Spleen (tissue), 11 donors: ENCODE results near the gene CYB5A. TPM values are rescaled to one million over a fixed set of nuclear protein-coding genes. Genes with fewer than 3 reads are reported as not detected.
A peak's percentile ranks its signal among the peaks of the same experiment; 100 is the strongest.

ENCODE experiments used
- DNase-seq: peaks from one replicate; pipeline ENCODE4 v3.0.0-alpha.2; 2020
- H3K27ac ChIP-seq, 8 donors: fragments of 200-600 bp; sonication (generic) in 7 of 8; 1 replicate in 4 of 8; 2 replicates in 4 of 8; pipeline versions ENCODE4 v1.5.0 to v1.8.0; 2016 to 2021; ENCODE audit warnings: inconsistent platforms in 4 of 8, mild to moderate bottlenecking in 4 of 8, moderate library complexity in 1 of 8
- H3K27me3 ChIP-seq, 7 donors: fragments of 200-600 bp; sonication (generic) in 6 of 7; replicated peaks in 1 of 7; 1 replicate in 4 of 7; 2 replicates in 3 of 7; pipeline versions ENCODE4 v1.5.0 to v1.8.0; 2016 to 2021; ENCODE audit warnings: inconsistent platforms in 3 of 7, mild to moderate bottlenecking in 1 of 7
- H3K36me3 ChIP-seq, 6 donors: fragments of 200-600 bp; sonication (generic) in 5 of 6; 1 replicate in 4 of 6; 2 replicates in 2 of 6; pipeline versions ENCODE4 v1.5.0 to v1.8.0; 2016 to 2021; ENCODE audit warnings: inconsistent platforms in 2 of 6
- H3K4me1 ChIP-seq, 6 donors: fragments of 200-600 bp; sonication (generic) in 5 of 6; 1 replicate in 3 of 6; 2 replicates in 3 of 6; pipeline versions ENCODE4 v1.5.0 to v1.8.0; 2016 to 2021; ENCODE audit warnings: inconsistent platforms in 3 of 6
- H3K4me3 ChIP-seq, 8 donors: fragments of 200-600 bp; sonication (generic) in 7 of 8; 1 replicate in 4 of 8; 2 replicates in 4 of 8; pipeline versions ENCODE4 v1.5.0 to v1.8.0; 2016 to 2021; ENCODE audit warnings: inconsistent platforms in 4 of 8, mild to moderate bottlenecking in 4 of 8, moderate library complexity in 2 of 8
- H3K9me3 ChIP-seq, 8 donors: fragments of 200-600 bp; sonication (generic) in 7 of 8; 1 replicate in 4 of 8; 2 replicates in 4 of 8; pipeline versions ENCODE4 v1.5.0 to v1.8.0; 2016 to 2021; ENCODE audit warnings: inconsistent platforms in 4 of 8
- POLR2A ChIP-seq, 3 donors: fragments of 450-650 bp; IDR thresholded peaks; one replicate each; pipeline ENCODE4 v1.5.1; 2017; ENCODE audit warnings: antibody characterized with exemption in 3 of 3, mild to moderate bottlenecking in 1 of 3
- POLR2AphosphoS5 ChIP-seq, 3 donors: sonication (generic); formaldehyde crosslinking; IDR thresholded peaks; one replicate each; pipeline ENCODE4 v1.5.1; 2017; ENCODE audit warnings: antibody characterized with exemption in 3 of 3
- WGBS, 5 donors: extraction: QIAGEN DNeasy Blood & Tissue Kit in 3 of 5; methylation state at CpG; one replicate each; pipeline versions ENCODE4 v1.1.5 to v1.1.7; 2013 to 2018; 5-methylcytosine and 5-hydroxymethylcytosine counted together
- intact Hi-C: fragments of 100-400 bp; cut with DNase I; formaldehyde crosslinking; loops from one replicate; pipeline ENCODE4 v1.15.0; 2023; ENCODE audit warnings: low total_unique reads
- polyA plus RNA-seq, 3 donors: library from polyadenylated mRNA; stranded (reverse); fragments of 200-250 nt; gene quantifications; one replicate each; pipeline ENCODE4 v1.2.1, GENCODE V29; 2013
- total RNA-seq, 7 donors: library from RNA; depleted of rRNA in 3 of 7; stranded (reverse); fragments of >200 nt in 3 of 7; fragmentation: NEBNext Ultra II Directional in 4 of 7; extraction: Animal tissue kit (Norgen Biotek cat#: 25700) in 4 of 7; gene quantifications; one replicate each; pipeline versions ENCODE4 v1.1.0 to v1.2.1, GENCODE V29; 2016 to 2021
- TF ChIP-seq, protein P1 (sequence below), 11 experiments: fragments of 200-600 bp in 7 of 11; fragments of 450-650 bp in 4 of 11; sonication (generic) in 4 of 11; IDR thresholded peaks in 8 of 11; conservative IDR thresholded peaks in 3 of 11; 1 replicate in 7 of 11; 2 replicates in 4 of 11; pipeline versions ENCODE4 v1.4.0 to v1.8.0; 2016 to 2021; ENCODE audit warnings: antibody characterized with exemption in 11 of 11, inconsistent platforms in 4 of 11, mild to moderate bottlenecking in 1 of 11
- donor health status: healthy with polysubstance abuse.
- donor health status: DM: no; HTN: no; CAD: no; lungs with moderate emphysema.
- donor health status: DM: no; HTN: no; CAD: no.
- donor health status: Bipolar disorder and iron deficiency.
- donor health status: healthy.
- donor health status: DM: no; HTN: no; CAD: no.
- donor health status: DM: yes; HTN: yes; CAD: no.

The CYB5A gene
- total and polyA plus RNA-seq, 10 donors: 54.6 to 137 (median 111) TPM

DNA sequence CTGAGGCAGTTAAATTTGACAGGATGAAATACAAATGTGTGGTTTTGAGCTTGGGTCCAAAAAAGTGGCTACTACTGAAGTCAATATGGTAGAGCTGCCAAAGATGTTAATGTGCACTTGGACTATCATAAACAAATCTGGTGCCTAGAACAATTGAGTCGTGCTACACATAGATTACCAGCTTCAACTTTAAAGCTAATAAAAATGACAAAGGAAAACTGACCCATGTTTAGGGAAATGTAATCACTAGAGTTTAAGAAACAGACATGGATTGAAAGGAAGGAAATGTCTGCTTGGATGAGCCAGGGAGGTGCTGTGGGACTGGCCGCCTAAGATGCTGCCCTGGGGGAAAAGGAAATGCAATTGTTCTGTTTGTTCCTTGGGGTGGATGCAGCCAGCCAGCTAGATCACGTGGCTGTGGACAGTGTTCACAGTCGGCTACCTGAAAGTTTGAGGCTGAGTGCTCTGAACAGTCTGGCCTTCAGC lies 36.6 kb downstream of the CYB5A start:
- H3K27ac ChIP-seq: peak overlapping the region in 2 of 8 donors; percentile 9 to 23
- H3K4me3 ChIP-seq: no peak overlapping the region
- H3K36me3 ChIP-seq: peaks cover 0 to 61% (median 0%) of the 10 kb centered on the region in 6 donors
- WGBS, 5 donors: 36 to 70% (median 49%) methylated on average over 4 of the region's 4 CpGs
- H3K4me1 ChIP-seq: peaks cover 0 to 38% (median 20%) of the 10 kb centered on the region in 6 donors
- intact Hi-C loops: no loop called here
- no peaks in the 10 kb centered on the region for H3K27me3 ChIP-seq
- no peaks in the 10 kb centered on the region for H3K9me3 ChIP-seq
- TF ChIP-seq, protein P1, sequence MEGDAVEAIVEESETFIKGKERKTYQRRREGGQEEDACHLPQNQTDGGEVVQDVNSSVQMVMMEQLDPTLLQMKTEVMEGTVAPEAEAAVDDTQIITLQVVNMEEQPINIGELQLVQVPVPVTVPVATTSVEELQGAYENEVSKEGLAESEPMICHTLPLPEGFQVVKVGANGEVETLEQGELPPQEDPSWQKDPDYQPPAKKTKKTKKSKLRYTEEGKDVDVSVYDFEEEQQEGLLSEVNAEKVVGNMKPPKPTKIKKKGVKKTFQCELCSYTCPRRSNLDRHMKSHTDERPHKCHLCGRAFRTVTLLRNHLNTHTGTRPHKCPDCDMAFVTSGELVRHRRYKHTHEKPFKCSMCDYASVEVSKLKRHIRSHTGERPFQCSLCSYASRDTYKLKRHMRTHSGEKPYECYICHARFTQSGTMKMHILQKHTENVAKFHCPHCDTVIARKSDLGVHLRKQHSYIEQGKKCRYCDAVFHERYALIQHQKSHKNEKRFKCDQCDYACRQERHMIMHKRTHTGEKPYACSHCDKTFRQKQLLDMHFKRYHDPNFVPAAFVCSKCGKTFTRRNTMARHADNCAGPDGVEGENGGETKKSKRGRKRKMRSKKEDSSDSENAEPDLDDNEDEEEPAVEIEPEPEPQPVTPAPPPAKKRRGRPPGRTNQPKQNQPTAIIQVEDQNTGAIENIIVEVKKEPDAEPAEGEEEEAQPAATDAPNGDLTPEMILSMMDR (IDR thresholded peaks at IDR 0.05 in 8 of 11, conservative IDR thresholded peaks at IDR 0.05 in 3 of 11): no peak
- TF ChIP-seq POLR2AphosphoS5 (IDR thresholded peaks at IDR 0.05) (no peak), POLR2A (IDR thresholded peaks at IDR 0.05) (no peak)
- no peak for DNase-seq

DNA sequence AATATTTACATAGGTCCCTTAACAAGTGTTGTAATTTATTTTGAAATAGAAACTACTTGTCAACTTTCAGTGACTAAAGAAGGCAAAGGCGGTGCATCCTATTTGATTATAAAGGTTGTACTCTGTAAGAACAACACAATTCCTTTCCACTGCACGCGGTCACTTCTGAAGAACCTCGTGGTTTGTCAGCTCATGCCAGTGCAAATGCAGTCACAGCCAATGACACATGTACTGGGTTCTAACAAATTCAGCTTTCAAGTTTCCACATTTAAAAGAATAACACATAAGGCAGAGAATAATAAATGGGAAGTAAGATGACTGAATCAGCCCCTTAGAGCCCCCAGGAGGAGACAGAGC lies 39.7 kb downstream of the CYB5A start:
- Histone ChIP-seq H3K4me3 (no peak overlapping the region), H3K36me3 (peaks cover 0 to 37% (median 0%) of the 10 kb centered on the region in 6 donors), H3K4me1 (peaks cover 0 to 52% (median 24%) of the 10 kb centered on the region in 6 donors), H3K9me3 (no peaks in the 10 kb centered on the region), H3K27me3 (no peaks in the 10 kb centered on the region), H3K27ac (peak overlapping the region in 5 of 8 donors; percentile 22 to 69 (median 60))
- 65 to 78% (median 71%) methylated on average over 4 of the region's 4 CpGs for WGBS, 5 donors
- intact Hi-C loops: no loop called here
- DNase-seq: no peak
- no peak for TF ChIP-seq POLR2AphosphoS5 (IDR thresholded peaks at IDR 0.05)
- no peak for TF ChIP-seq POLR2A (IDR thresholded peaks at IDR 0.05)
- TF ChIP-seq, protein P1 (IDR thresholded peaks at IDR 0.05 in 8 of 11, conservative IDR thresholded peaks at IDR 0.05 in 3 of 11): no peak

DNA sequence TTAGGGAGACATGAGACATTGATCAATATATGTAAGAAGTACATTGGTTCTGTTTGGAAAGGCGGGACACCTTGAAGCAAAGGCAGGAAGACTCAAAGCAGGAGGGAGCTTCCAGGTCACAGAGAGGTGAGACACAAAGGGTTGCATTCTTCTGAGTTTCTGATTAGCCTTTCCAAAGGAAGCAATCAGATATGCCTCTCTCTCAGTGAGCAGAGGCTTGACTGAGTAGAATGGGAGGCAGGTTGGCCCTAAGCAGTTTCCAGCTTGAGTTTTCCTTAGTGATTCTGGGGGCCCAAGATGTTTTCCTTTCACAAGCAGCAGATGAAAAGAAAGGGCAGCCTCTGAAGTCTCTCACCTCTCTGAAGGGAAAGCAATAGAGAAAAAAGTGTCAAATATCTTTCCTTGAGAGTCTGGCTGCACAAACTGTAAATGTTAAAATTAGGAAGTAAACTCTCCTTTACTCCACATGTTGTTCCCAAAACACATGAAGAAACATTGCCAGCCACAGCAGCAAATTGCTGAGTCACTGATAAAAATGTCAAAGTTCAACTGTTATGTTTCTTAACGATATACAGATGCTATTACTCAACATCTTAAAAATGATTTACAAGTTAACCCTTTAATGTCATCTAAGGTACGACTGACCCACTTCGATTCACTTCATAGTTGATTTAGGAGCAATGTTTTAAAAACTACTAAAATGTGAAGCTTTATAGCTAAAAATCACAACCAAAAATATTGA lies 40.3 kb downstream of the CYB5A start:
- Histone ChIP-seq H3K27ac (peak overlapping the region in 6 of 8 donors; percentile 22 to 69 (median 58)), H3K36me3 (peaks cover 0 to 36% (median 0%) of the 10 kb centered on the region in 6 donors), H3K4me1 (peaks cover 0 to 52% (median 24%) of the 10 kb centered on the region in 6 donors), H3K4me3 (no peak overlapping the region), H3K27me3 (no peaks in the 10 kb centered on the region), H3K9me3 (no peaks in the 10 kb centered on the region)
- no peak for TF ChIP-seq POLR2A (IDR thresholded peaks at IDR 0.05)
- TF ChIP-seq, protein P1 (IDR thresholded peaks at IDR 0.05 in 8 of 11, conservative IDR thresholded peaks at IDR 0.05 in 3 of 11): no peak
- TF ChIP-seq POLR2AphosphoS5 (IDR thresholded peaks at IDR 0.05): no peak
- WGBS, 5 donors: 45 to 57% (median 55%) methylated on average over 4 of the region's 4 CpGs
- DNase-seq: no peak
- intact Hi-C loops: no loop called here

DNA sequence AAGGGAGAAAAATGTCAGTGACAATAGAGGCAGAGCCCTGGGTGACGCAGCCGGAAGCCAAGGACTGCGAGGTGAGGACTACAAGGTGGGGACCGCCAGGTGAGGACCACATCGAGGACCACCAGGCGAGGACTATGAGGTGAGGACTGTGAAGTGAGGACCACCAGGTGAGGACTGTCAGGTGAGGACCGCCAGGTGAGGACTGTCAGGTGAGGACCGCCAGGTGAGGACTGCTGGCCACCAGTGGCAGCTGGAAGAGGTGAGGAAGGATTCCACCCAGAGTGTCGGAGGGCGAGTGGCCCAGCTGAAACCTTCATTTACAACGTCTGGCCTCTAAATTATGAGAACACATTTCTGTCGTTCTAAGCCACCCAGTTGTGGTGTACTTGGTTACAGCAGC lies 41.6 kb downstream of the CYB5A start:
- DNase-seq: no peak
- H3K27ac ChIP-seq: peak overlapping the region in 3 of 8 donors; percentile 52 to 69 (median 69)
- intact Hi-C loops: no loop called here
- TF ChIP-seq, protein P1 (IDR thresholded peaks at IDR 0.05 in 8 of 11, conservative IDR thresholded peaks at IDR 0.05 in 3 of 11): no peak
- TF ChIP-seq POLR2A (IDR thresholded peaks at IDR 0.05): no peak
- no peak for TF ChIP-seq POLR2AphosphoS5 (IDR thresholded peaks at IDR 0.05)
- H3K27me3 ChIP-seq: no peaks in the 10 kb centered on the region
- peaks cover 0 to 36% (median 0%) of the 10 kb centered on the region in 6 donors for H3K36me3 ChIP-seq
- H3K9me3 ChIP-seq: no peaks in the 10 kb centered on the region
- peaks cover 0 to 44% (median 16%) of the 10 kb centered on the region in 6 donors for H3K4me1 ChIP-seq
- no peak overlapping the region for H3K4me3 ChIP-seq
- WGBS, 5 donors: 90 to 97% (median 94%) methylated on average over 12 of the region's 12 CpGs
